OCI-LY1 (cell line): ENCODE data around the gene RNF217.

Experiments
- CTCF ChIP-seq: fragments of 200-600 bp; sonication (generic), shearing (Covaris generic); IDR thresholded peaks from 2 replicates; pipeline ENCODE4 v1.5.1; 2017; ENCODE audit warnings: mild to moderate bottlenecking, antibody characterized with exemption, low read length, moderate library complexity, mixed read lengths
- EZH2 ChIP-seq: fragments of 200-600 bp; sonication (generic), shearing (Covaris generic); IDR thresholded peaks from 2 replicates; pipeline ENCODE4 v1.8.0; 2017; ENCODE audit warnings: borderline replicate concordance, mixed run types, mild to moderate bottlenecking, antibody characterized with exemption, low read length, moderate library complexity, mixed read lengths

GRCh38 chr6:125102891-125103290 is 140.7 kb downstream of the RNF217 start:
- no peak for TF ChIP-seq CTCF
- no peak for TF ChIP-seq EZH2
